ENCODE data around the gene IQCH. TPM values are rescaled to one million over a fixed set of nuclear protein-coding genes. Genes with fewer than 3 reads are reported as not detected.

The IQCH gene
- total RNA-seq, 1 experiment from 2014 or later = 1.1 TPM

DNA sequence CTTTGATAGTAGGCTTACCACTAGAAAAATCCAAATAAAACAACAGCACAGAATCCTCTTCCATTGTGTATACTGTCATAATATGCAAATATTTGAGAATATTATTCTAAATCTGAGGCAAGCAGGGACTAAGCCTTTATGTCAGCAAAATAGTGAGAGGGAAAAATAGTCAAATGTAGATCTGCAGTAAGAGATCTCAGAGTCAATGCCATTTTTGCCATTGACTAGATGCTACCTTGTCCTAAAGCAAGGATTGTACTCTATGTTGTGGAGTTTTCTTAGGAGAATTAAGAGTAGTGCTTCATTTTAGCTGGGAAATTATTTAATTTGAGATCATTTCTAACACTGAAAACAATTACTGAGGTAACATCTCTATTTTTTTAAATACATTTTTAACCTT lies 50.2 kb downstream of the IQCH start:
- H3K27ac Mint-ChIP-seq = no peak overlapping the region
- DNase-seq = no peak
- no peak overlapping the region for H4K91ac ChIP-seq (ENCODE audit: insufficient read length, low read depth, low read length)
- no peak overlapping the region for H3K18ac ChIP-seq (ENCODE audit: insufficient read length, low read depth, low read length)
- H3K14ac ChIP-seq (ENCODE audit: insufficient read depth, low read length) = no peak overlapping the region
- no peaks in the 10 kb centered on the region for H3K27me3 ChIP-seq (ENCODE audit: insufficient read depth, low read length)
- H2BK12ac ChIP-seq (ENCODE audit: insufficient read length, low read depth, low read length) = no peak overlapping the region
- H2BK20ac ChIP-seq (ENCODE audit: low read depth, low read length, poor library complexity, severe bottlenecking) = no peak overlapping the region
- no peak overlapping the region for H3K23ac ChIP-seq (ENCODE audit: insufficient read length, low read depth, low read length)
- H3K4me1 Mint-ChIP-seq = peaks cover 0 to 4% of the 10 kb centered on the region in 2 experiments; a peak in 2 of 4 replicates
- no peak overlapping the region for H2BK120ac ChIP-seq (ENCODE audit: low read depth, low read length, poor library complexity, severe bottlenecking)
- H3K9me3 ChIP-seq (ENCODE audit: control insufficient read depth, low read depth, low read length) = no peaks in the 10 kb centered on the region
- H3K36me3 Mint-ChIP-seq (ENCODE audit: insufficient read depth in 1 of 3, low read depth in 3 of 3) = no peaks in the 10 kb centered on the region
- H3T11ph ChIP-seq (ENCODE audit: low read length) = no peak overlapping the region
- no peaks in the 10 kb centered on the region for H4K20me1 ChIP-seq (ENCODE audit: control insufficient read depth, insufficient read depth, insufficient read length)
- no peak overlapping the region for H4K5ac ChIP-seq (ENCODE audit: insufficient read length, low read depth, low read length)
- no peaks in the 10 kb centered on the region for H3K23me2 ChIP-seq (ENCODE audit: insufficient read length, low read depth, low read length, poor library complexity, severe bottlenecking)
- H3K79me1 ChIP-seq (ENCODE audit: insufficient read depth, low read depth, low read length, poor library complexity, severe bottlenecking) = no peaks in the 10 kb centered on the region
- no peaks in the 10 kb centered on the region for H3K4me1 ChIP-seq (ENCODE audit: insufficient read depth, low read length)
- no peak overlapping the region for H3K56ac ChIP-seq (ENCODE audit: insufficient read length, low read depth, low read length)
- H3K9ac ChIP-seq (ENCODE audit: extremely low read depth, insufficient read length, low read length) = no peak overlapping the region
- H3K9me3 Mint-ChIP-seq = no peaks in the 10 kb centered on the region
- H2AFZ ChIP-seq (ENCODE audit: low read length) = no peak overlapping the region
- TF ChIP-seq, protein P1, sequence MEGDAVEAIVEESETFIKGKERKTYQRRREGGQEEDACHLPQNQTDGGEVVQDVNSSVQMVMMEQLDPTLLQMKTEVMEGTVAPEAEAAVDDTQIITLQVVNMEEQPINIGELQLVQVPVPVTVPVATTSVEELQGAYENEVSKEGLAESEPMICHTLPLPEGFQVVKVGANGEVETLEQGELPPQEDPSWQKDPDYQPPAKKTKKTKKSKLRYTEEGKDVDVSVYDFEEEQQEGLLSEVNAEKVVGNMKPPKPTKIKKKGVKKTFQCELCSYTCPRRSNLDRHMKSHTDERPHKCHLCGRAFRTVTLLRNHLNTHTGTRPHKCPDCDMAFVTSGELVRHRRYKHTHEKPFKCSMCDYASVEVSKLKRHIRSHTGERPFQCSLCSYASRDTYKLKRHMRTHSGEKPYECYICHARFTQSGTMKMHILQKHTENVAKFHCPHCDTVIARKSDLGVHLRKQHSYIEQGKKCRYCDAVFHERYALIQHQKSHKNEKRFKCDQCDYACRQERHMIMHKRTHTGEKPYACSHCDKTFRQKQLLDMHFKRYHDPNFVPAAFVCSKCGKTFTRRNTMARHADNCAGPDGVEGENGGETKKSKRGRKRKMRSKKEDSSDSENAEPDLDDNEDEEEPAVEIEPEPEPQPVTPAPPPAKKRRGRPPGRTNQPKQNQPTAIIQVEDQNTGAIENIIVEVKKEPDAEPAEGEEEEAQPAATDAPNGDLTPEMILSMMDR (conservative IDR thresholded peaks at IDR 0.05) = no peak
- H4K8ac ChIP-seq (replicated peaks; ENCODE audit: insufficient read length, low read depth, low read length) = no peak overlapping the region
- H3K4me2 ChIP-seq (ENCODE audit: insufficient read depth, insufficient read length, low read length) = no peak overlapping the region
- no peak overlapping the region for H2AK5ac ChIP-seq (ENCODE audit: insufficient read length, low read length)
- no peak overlapping the region for H3K27ac ChIP-seq (ENCODE audit: insufficient read length, low read depth, low read length)
- no peak overlapping the region for H3K4me3 Mint-ChIP-seq
- H2BK15ac ChIP-seq (ENCODE audit: low read depth, low read length) = no peak overlapping the region
- no peaks in the 10 kb centered on the region for H3K79me2 ChIP-seq (ENCODE audit: insufficient read depth, low read length)
- H3K27me3 Mint-ChIP-seq (ENCODE audit: low read depth) = no peaks in the 10 kb centered on the region
- no peak overlapping the region for H2BK5ac ChIP-seq (ENCODE audit: insufficient read length, low read length)
- no peak overlapping the region for H3K4ac ChIP-seq (ENCODE audit: low read depth, low read length)

Data from H9 (cell line).